Endothelial cell of umbilical vein (primary cell): ENCODE data around the gene TNIK. TPM values are rescaled to one million over a fixed set of nuclear protein-coding genes. Genes with fewer than 3 reads are reported as not detected.

ENCODE experiments used
- BruUV-seq: library from RNA; stranded (reverse); fragments of 400-500 nt; replicated peaks from 2 replicates; lab custom pipeline; 2021; lab: Mats Ljungman, UMichigan
- CTCF ChIA-PET: fragments of 300-600, 350-600 bp; sonication (Branson Sonifier 250); formaldehyde crosslinking; loops from one replicate; lab custom pipeline; 2021; ENCODE audit warnings: antibody characterized with exemption, inconsistent platforms; lab: Charles Lee
- POLR2A ChIA-PET: fragments of 300-600, 350-600 bp; sonication (Branson Sonifier 250); formaldehyde crosslinking; loops from one replicate; lab custom pipeline; 2021; ENCODE audit warnings: antibody characterized with exemption, inconsistent platforms; lab: Charles Lee
- DNase-seq: peaks from one replicate; pipeline ENCODE4 v3.0.0-alpha.2; 2011; ENCODE audit warnings: low read depth, low spot score
- FAIRE-seq: peaks from 2 replicates; lab custom pipeline; 2011; peaks lifted over from hg19 to GRCh38; lab: Jason Lieb, UNC
- H2AFZ ChIP-seq: 2 replicates; pipeline ENCODE4 v1.6.0; 2012; ENCODE audit warnings: low read depth, low read length, control low read depth, inconsistent platforms
- H3K27ac ChIP-seq: 2 replicates; pipeline ENCODE4 v1.5.1; 2011; ENCODE audit warnings: low read depth, mild to moderate bottlenecking, control low read depth, low read length, moderate library complexity; ENCODE audit not compliant: insufficient read depth
- H3K27me3 ChIP-seq, 2 experiments: 2 replicates each; pipeline versions ENCODE4 v1.6.0 to v1.6.1; 2011; ENCODE audit warnings: low read length in 2 of 2, mixed read lengths in 1 of 2; ENCODE audit not compliant: control insufficient read depth in 2 of 2, insufficient read depth in 2 of 2
- H3K36me3 ChIP-seq, 2 experiments: 2 replicates in 1 of 2; 3 replicates in 1 of 2; pipeline ENCODE4 v1.5.1; 2011; ENCODE audit warnings: low read length in 2 of 2, mild to moderate bottlenecking in 1 of 2, moderate library complexity in 1 of 2; ENCODE audit not compliant: control insufficient read depth in 2 of 2, insufficient read depth in 2 of 2; ENCODE audit errors: extremely low read depth in 1 of 2
- H3K4me1 ChIP-seq: 3 replicates; pipeline ENCODE4 v1.5.1; 2011; ENCODE audit warnings: mild to moderate bottlenecking, low read length; ENCODE audit not compliant: control insufficient read depth, insufficient read depth; ENCODE audit errors: extremely low read depth
- H3K4me2 ChIP-seq: 2 replicates; pipeline ENCODE4 v1.6.1; 2011; ENCODE audit warnings: low read length, control low read depth, mixed read lengths; ENCODE audit not compliant: insufficient read depth
- H3K4me3 ChIP-seq, 3 experiments: fragments of 200-600 bp in 1 of 3; sonication (generic), shearing (Covaris generic) in 1 of 3; replicated peaks in 1 of 3; 2 replicates each; pipeline ENCODE4 v1.5.1; 2011 to 2016; ENCODE audit warnings: control low read depth in 3 of 3, low read length in 3 of 3, mild to moderate bottlenecking in 2 of 3, inconsistent platforms in 1 of 3, low read depth in 1 of 3, moderate library complexity in 1 of 3; ENCODE audit not compliant: insufficient read depth in 1 of 3
- H3K79me2 ChIP-seq: 2 replicates; pipeline ENCODE4 v1.6.0; 2012; ENCODE audit warnings: low read length, inconsistent platforms; ENCODE audit not compliant: control insufficient read depth, insufficient read depth
- H3K9ac ChIP-seq: replicated peaks from 2 replicates; pipeline ENCODE3; 2011; ENCODE audit warnings: low read length, control low read depth; ENCODE audit not compliant: insufficient read depth; ENCODE audit errors: extremely low read depth
- H3K9me1 ChIP-seq: replicated peaks from 3 replicates; pipeline ENCODE4 v1.6.0; 2011; ENCODE audit warnings: mild to moderate bottlenecking, low read length; ENCODE audit not compliant: control insufficient read depth, insufficient read depth; ENCODE audit errors: extremely low read depth
- H3K9me3 ChIP-seq: replicated peaks from 2 replicates; pipeline ENCODE4 v1.5.1; 2012; ENCODE audit warnings: low read length, inconsistent platforms; ENCODE audit not compliant: control insufficient read depth, insufficient read depth
- H4K20me1 ChIP-seq: replicated peaks from 2 replicates; pipeline ENCODE3; 2011; ENCODE audit warnings: mild to moderate bottlenecking, low read length; ENCODE audit not compliant: control insufficient read depth, insufficient read depth; ENCODE audit errors: extremely low read depth
- CTCF ChIP-seq, 2 donors: IDR thresholded peaks; 1 replicate in 1 of 2; 2 replicates in 1 of 2; pipeline ENCODE4 v1.5.1; 2011; ENCODE audit warnings: low read length in 2 of 2, mild to moderate bottlenecking in 2 of 2, moderate library complexity in 2 of 2, control low read depth in 1 of 2, inconsistent platforms in 1 of 2, low read depth in 1 of 2; ENCODE audit not compliant: insufficient read depth in 1 of 2; ENCODE audit errors: extremely low read depth in 1 of 2
- EZH2 ChIP-seq: IDR thresholded peaks from 2 replicates; pipeline ENCODE4 v1.6.1; 2012; ENCODE audit warnings: borderline replicate concordance, low read depth, mild to moderate bottlenecking, moderate library complexity, low read length, inconsistent platforms; ENCODE audit not compliant: severe bottlenecking
- FOS ChIP-seq: IDR thresholded peaks from 2 replicates; pipeline ENCODE4 v1.6.1; 2011; ENCODE audit warnings: mild to moderate bottlenecking, low read length, moderate library complexity, borderline replicate concordance; ENCODE audit not compliant: insufficient read depth
- JUN ChIP-seq: IDR thresholded peaks from 2 replicates; pipeline ENCODE4 v1.6.1; 2011; ENCODE audit warnings: borderline replicate concordance, low read depth; ENCODE audit not compliant: insufficient read length, insufficient read depth
- MAX ChIP-seq: IDR thresholded peaks from 2 replicates; pipeline ENCODE4 v1.6.1; 2011; ENCODE audit not compliant: insufficient read depth, insufficient read length
- MYC ChIP-seq: IDR thresholded peaks from one replicate; pipeline ENCODE4 v1.6.1; 2011; ENCODE audit warnings: mild to moderate bottlenecking, low read depth, low read length
- POLR2A ChIP-seq: IDR thresholded peaks from 2 replicates; pipeline ENCODE4 v1.6.1; 2012; ENCODE audit warnings: low read depth, mild to moderate bottlenecking, control low read depth, low read length
- POLR2AphosphoS5 ChIP-seq: IDR thresholded peaks from 2 replicates; pipeline ENCODE4 v1.6.1; 2012; ENCODE audit warnings: low read depth, mild to moderate bottlenecking, control low read depth, low read length, moderate library complexity; ENCODE audit not compliant: insufficient read depth
- dilution Hi-C: fragments of 300-500 bp; cut with MboI; formaldehyde crosslinking; loops from one replicate; pipeline ENCODE4 v1.15.0; 2019; ENCODE audit warnings: low sequenced_read_pairs; ENCODE audit not compliant: extremely low pct_ligation_motif_present
- intact Hi-C: fragments of 100-400 bp; cut with micrococcal nuclease; formaldehyde crosslinking; loops from one replicate; pipeline ENCODE4 v1.10.0; 2022
- polyA plus RNA-seq, 4 experiments: library from polyadenylated mRNA; depleted of rRNA in 3 of 4; stranded (reverse) in 3 of 4; unstranded in 1 of 4; fragments of >200 nt; gene quantifications; 2 replicates each; pipeline versions ENCODE4 v1.2.1 to v1.2.3, GENCODE V29; 2011 to 2012; ENCODE audit warnings: missing spikeins in 1 of 4
- total RNA-seq: library from RNA; stranded (reverse); gene quantifications from 2 replicates; pipeline ENCODE4 v1.2.3, GENCODE V29; 2021

Gene TNIK
- total and polyA plus RNA-seq, 2 donors (not counting 3 experiments of a cell fraction or from before 2014, with no cell fraction given): 10.9 to 39.7 TPM

- Histone ChIP-seq H3K4me2 (peak overlapping the region; percentile 54), H3K4me1 (peaks cover 23% of the 10 kb centered on the region), H3K27me3 (no peaks in the 10 kb centered on the region), H2AFZ (no peak overlapping the region), H3K4me3 (no peak overlapping the region), H3K36me3 (no peaks in the 10 kb centered on the region), H3K79me2 (peaks cover 31% of the 10 kb centered on the region), H3K9me3 (no peaks in the 10 kb centered on the region), H3K9me1 (no peaks in the 10 kb centered on the region), H3K27ac (peak overlapping the region; percentile 73), H4K20me1 (no peaks in the 10 kb centered on the region), H3K9ac (peak overlapping the region; percentile 8)
- POLR2A ChIA-PET: interaction anchor here (0.6 kb wide), 1 partner anchor 60 kb away, joined by 3 read pairs; no protein-coding TSS in a partner anchor
- DNase-seq: peak; percentile 87
- peak; percentile 81 for TF ChIP-seq FOS
- TF ChIP-seq MAX: no peak
- no peak for TF ChIP-seq POLR2A
- no peak for TF ChIP-seq POLR2AphosphoS5
- no peak for TF ChIP-seq EZH2
- peak; percentile 51 for TF ChIP-seq JUN
- no peak for TF ChIP-seq MYC
- no peak for TF ChIP-seq CTCF (IDR thresholded peaks at IDR 0.05; ENCODE audit: extremely low read depth in 1 of 2, insufficient read depth in 1 of 2, low read depth in 1 of 2, low read length in 2 of 2)
- dilution Hi-C loops: no loop called here
- CTCF ChIA-PET: interaction anchor here (0.8 to 1.3 kb wide), 3 partner anchors 9 to 13 kb away, joined by 3 to 4 read pairs (median 3); no protein-coding TSS in a partner anchor
- BruUV-seq: no TSS peak
- FAIRE-seq: peak; percentile 84
- intact Hi-C loops: no loop called here
Measured at GRCh38 chr3:171417813-171418212, 42.4 kb downstream of the TNIK start.
